Measurements from ENCODE around the gene CD209.

DNA sequence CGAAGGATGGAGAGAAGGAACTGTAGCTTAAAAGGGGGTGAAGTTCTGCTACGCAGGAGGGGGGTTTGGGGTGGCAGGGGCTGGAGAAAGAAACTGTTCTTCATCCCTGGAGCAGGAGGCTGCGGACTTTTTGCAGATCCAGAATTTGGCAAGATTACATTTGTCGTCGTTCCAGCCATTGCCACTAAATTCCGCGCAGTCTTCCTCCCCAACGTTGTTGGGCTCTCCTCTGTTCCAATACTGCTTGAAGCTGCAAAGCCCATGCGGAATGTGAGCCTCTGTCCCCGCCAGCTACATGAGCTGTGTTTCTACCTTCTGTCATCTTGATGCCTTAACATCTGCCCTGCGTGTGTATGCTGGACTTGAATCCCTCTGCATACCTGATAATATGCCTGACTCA, 4.3 kb downstream of the CD209 start:
- TF ChIP-seq CTCF (conservative IDR thresholded peaks at IDR 0.05 in 1 of 2, IDR thresholded peaks at IDR 0.05 in 1 of 2; ENCODE audit: extremely low read depth in 1 of 2, insufficient read depth in 1 of 2, low read depth in 1 of 2, low read length in 2 of 2) (no peak), EZH2 (IDR thresholded peaks at IDR 0.05; ENCODE audit: borderline replicate concordance, low read length) (no peak)

Measured in mammary epithelial cell (primary cell).